Kidney (tissue), 14 donors: ENCODE measurements around the gene ANAPC16. TPM values are rescaled to one million over a fixed set of nuclear protein-coding genes. Genes with fewer than 3 reads are reported as not detected.

Experiments
- DNase-seq, 5 donors: peaks; one replicate each; pipeline ENCODE4 v3.0.0-alpha.2; 2013 to 2020
- FAIRE-seq: peaks from 2 replicates; lab custom pipeline; 2012; peaks lifted over from hg19 to GRCh38; lab: Jason Lieb, UNC
- H3K27ac ChIP-seq, 2 donors: one replicate each; pipeline ENCODE4 v1.7.0; 2013; ENCODE audit warnings: low read depth in 2 of 2, low read length in 2 of 2, inconsistent platforms in 1 of 2
- H3K27me3 ChIP-seq: one replicate; pipeline ENCODE4 v1.7.1; 2013; ENCODE audit warnings: low read length, inconsistent platforms; ENCODE audit not compliant: control insufficient read depth, insufficient read depth
- H3K36me3 ChIP-seq, 3 donors: one replicate each; pipeline versions ENCODE4 v1.7.0 to v1.7.1; 2013; ENCODE audit warnings: low read length in 3 of 3, control low read depth in 1 of 3, inconsistent platforms in 1 of 3; ENCODE audit not compliant: insufficient read depth in 3 of 3, control insufficient read depth in 2 of 3
- H3K4me1 ChIP-seq, 3 donors: one replicate each; pipeline versions ENCODE4 v1.7.0 to v1.7.1; 2013; ENCODE audit warnings: low read length in 3 of 3, inconsistent platforms in 1 of 3, low read depth in 1 of 3; ENCODE audit not compliant: control insufficient read depth in 2 of 3, insufficient read depth in 2 of 3
- H3K4me3 ChIP-seq, 3 donors: one replicate each; pipeline versions ENCODE4 v1.7.0 to v1.8.1; 2013; ENCODE audit warnings: low read length in 3 of 3, control low read depth in 1 of 3, inconsistent platforms in 1 of 3
- H3K9ac ChIP-seq, 3 donors: one replicate each; pipeline versions ENCODE4 v1.7.0 to v1.7.1; 2013; ENCODE audit warnings: low read length in 3 of 3, control low read depth in 1 of 3, inconsistent platforms in 1 of 3
- H3K9me3 ChIP-seq, 3 donors: one replicate each; pipeline versions ENCODE4 v1.7.0 to v1.7.1; 2013; ENCODE audit warnings: low read length in 3 of 3, control low read depth in 1 of 3, inconsistent platforms in 1 of 3; ENCODE audit not compliant: control insufficient read depth in 2 of 3, insufficient read depth in 1 of 3
- intact Hi-C: fragments of 100-400 bp; cut with DNase I; formaldehyde crosslinking; loops from one replicate; pipeline ENCODE4 v1.11.1; 2022
- polyA plus RNA-seq: library from polyadenylated mRNA; stranded (reverse); fragments of 350-450 nt; fragmentation: Illumina TruSeq; extraction: RNeasy Lipid Tissue Mini Kit (QIAGEN cat#74804); gene quantifications from one replicate; pipeline ENCODE4 v1.2.3, GENCODE V29; 2014; ENCODE audit warnings: low read depth, low replicate concordance; ENCODE audit not compliant: insufficient read depth
- total RNA-seq: library from RNA; stranded (reverse); fragmentation: NEBNext Ultra II Directional; extraction: Animal tissue kit (Norgen Biotek cat#: 25700); gene quantifications from one replicate; pipeline ENCODE4 v1.2.1, GENCODE V29; 2021
- TF ChIP-seq, protein P1 (sequence below): IDR thresholded peaks from 3 replicates; pipeline ENCODE4 v1.5.1; 2012; ENCODE audit warnings: mild to moderate bottlenecking, moderate library complexity, borderline replicate concordance; ENCODE audit not compliant: insufficient read depth; ENCODE audit errors: extremely low read depth
- donor health status: control.
- donor health status: control.
- donor health status: control.
- donor health status: control.
- donor health status: control.
- donor health status: DM: yes; HTN: yes; CAD: no.
- donor health status: Normal renal cell carcinoma (clear cell type).

ANAPC16 gene
- total and polyA plus RNA-seq, 2 donors from 2014 or later = 132 to 210 TPM

DNA sequence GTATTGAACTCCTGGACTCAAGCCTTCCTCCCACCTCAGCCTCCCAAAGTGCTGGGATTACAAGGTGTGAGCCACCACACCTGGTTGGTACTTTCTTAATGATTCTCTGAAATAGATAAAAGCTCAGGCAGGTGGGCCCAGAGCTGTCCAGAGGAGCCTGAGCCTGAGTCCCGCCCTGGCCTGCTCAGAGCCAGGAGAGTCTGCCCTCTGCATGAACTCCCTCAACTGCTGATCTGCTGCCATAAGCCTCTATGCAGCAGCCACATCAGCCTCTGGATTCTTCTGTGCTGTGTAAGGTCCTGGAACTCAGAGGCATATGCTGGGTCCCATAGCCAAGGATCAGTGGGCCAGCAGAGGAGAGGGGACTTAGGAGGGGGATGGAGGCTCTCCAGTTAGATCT is 34.9 kb downstream of the ANAPC16 start:
- no peaks in the 10 kb centered on the region for H3K9me3 ChIP-seq
- TF ChIP-seq, protein P1, sequence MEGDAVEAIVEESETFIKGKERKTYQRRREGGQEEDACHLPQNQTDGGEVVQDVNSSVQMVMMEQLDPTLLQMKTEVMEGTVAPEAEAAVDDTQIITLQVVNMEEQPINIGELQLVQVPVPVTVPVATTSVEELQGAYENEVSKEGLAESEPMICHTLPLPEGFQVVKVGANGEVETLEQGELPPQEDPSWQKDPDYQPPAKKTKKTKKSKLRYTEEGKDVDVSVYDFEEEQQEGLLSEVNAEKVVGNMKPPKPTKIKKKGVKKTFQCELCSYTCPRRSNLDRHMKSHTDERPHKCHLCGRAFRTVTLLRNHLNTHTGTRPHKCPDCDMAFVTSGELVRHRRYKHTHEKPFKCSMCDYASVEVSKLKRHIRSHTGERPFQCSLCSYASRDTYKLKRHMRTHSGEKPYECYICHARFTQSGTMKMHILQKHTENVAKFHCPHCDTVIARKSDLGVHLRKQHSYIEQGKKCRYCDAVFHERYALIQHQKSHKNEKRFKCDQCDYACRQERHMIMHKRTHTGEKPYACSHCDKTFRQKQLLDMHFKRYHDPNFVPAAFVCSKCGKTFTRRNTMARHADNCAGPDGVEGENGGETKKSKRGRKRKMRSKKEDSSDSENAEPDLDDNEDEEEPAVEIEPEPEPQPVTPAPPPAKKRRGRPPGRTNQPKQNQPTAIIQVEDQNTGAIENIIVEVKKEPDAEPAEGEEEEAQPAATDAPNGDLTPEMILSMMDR = no peak
- DNase-seq (peak in 2 of 5 donors; percentile 37 to 73), FAIRE-seq (no peak)
- intact Hi-C loops = no loop called here
- H3K4me3 ChIP-seq = no peak overlapping the region
- no peaks in the 10 kb centered on the region for H3K27me3 ChIP-seq
- H3K36me3 ChIP-seq = no peaks in the 10 kb centered on the region
- H3K9ac ChIP-seq = peak overlapping the region in 1 of 3 donors; percentile 2
- H3K4me1 ChIP-seq = peaks cover 0 to 46% (median 45%) of the 10 kb centered on the region in 3 donors
- peak overlapping the region in 1 of 2 donors; percentile 15 for H3K27ac ChIP-seq

DNA sequence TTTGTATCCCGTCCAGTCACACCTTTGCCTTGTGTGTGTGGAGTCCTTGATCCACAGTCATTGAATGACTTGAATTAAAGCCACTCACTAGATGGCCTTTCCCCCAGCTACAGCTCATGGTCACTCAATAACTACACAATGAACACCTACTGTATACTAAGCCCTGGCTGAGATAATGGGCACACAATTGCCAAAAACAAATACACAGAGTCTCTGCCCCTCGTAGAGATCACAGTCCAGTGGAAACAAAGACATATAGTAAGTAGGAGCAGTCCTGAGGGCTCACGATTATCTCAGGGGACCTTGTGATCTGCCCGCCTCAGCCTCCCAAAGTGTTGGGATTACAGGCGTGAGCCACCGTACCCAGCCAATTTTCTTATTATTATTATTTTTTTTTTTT is 35.8 kb downstream of the ANAPC16 start:
- TF ChIP-seq, protein P1 = no peak
- Histone ChIP-seq H3K4me3 (no peak overlapping the region), H3K36me3 (no peaks in the 10 kb centered on the region), H3K9ac (no peak overlapping the region), H3K27ac (no peak overlapping the region), H3K9me3 (no peaks in the 10 kb centered on the region), H3K27me3 (no peaks in the 10 kb centered on the region), H3K4me1 (peaks cover 0 to 46% (median 39%) of the 10 kb centered on the region in 3 donors)
- no peak for DNase-seq
- FAIRE-seq = no peak
- intact Hi-C loops = no loop called here

DNA sequence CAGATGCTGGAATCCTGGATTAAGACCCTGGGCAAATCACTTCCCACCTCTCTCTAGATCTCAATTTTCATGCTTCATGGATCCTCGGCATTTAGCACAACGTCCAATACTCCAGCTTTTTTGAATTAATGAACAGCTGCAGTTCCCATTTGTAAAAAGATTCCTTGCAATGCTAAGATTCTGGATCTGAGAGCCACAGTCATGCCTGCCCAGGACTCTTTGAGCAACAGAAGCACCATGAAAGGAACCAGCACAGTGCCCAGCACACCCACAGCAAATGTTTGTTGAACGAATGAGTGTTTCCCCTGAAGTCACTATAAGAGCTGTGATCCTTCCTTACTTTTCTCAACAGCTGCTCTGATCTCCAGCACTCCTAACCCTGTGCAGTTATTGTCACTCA is 37.2 kb downstream of the ANAPC16 start:
- DNase-seq = peak in 1 of 5 donors; percentile 20
- H3K36me3 ChIP-seq = no peaks in the 10 kb centered on the region
- TF ChIP-seq, protein P1 = no peak
- peaks cover 0 to 40% (median 34%) of the 10 kb centered on the region in 3 donors for H3K4me1 ChIP-seq
- no peak overlapping the region for H3K9ac ChIP-seq
- intact Hi-C loops = no loop called here
- H3K4me3 ChIP-seq = no peak overlapping the region
- no peaks in the 10 kb centered on the region for H3K27me3 ChIP-seq
- H3K27ac ChIP-seq = no peak overlapping the region
- no peak for FAIRE-seq
- H3K9me3 ChIP-seq = no peaks in the 10 kb centered on the region

DNA sequence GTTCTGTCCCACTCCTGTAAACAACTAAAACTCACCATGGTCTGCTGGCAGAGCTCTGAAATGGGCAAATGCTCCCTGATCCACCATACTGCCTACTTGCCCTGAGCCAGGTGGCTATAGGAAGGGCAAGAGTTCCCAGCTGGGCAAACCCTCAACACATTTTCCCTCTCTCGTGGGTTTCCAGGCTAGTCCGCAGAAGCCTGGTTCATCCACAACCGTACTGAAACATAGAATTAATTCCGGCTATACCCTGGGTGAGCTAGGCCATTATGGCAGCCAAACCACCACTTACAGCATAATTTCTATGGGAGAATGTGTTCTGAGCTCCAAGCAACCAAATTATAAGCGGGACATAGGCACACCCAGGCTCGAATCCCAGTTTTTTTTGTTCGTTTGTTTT is 37.8 kb downstream of the ANAPC16 start:
- Histone ChIP-seq H3K27me3 (no peaks in the 10 kb centered on the region), H3K9me3 (no peaks in the 10 kb centered on the region), H3K36me3 (no peaks in the 10 kb centered on the region), H3K27ac (no peak overlapping the region), H3K9ac (no peak overlapping the region), H3K4me3 (no peak overlapping the region), H3K4me1 (peaks cover 0 to 34% (median 27%) of the 10 kb centered on the region in 3 donors)
- intact Hi-C loops = no loop called here
- FAIRE-seq (no peak), DNase-seq (no peak)
- TF ChIP-seq, protein P1 = no peak
